ENCODE data around the gene PTP4A2. TPM values are rescaled to one million over a fixed set of nuclear protein-coding genes. Genes with fewer than 3 reads are reported as not detected.

The PTP4A2 gene
- polyA plus RNA-seq, 1 of the 3 experiments (the other 2 are of a cell fraction), result 41.7 TPM

- no peaks in the 10 kb centered on the region for H3F3A ChIP-seq (replicated peaks; ENCODE audit: insufficient read depth)
- no peaks in the 10 kb centered on the region for H4K20me1 ChIP-seq (ENCODE audit: insufficient read depth)
- H2AFZ ChIP-seq (ENCODE audit: low read depth), result no peak overlapping the region
- 75% methylated on average over 1 of the region's 2 CpGs for WGBS (ENCODE audit: low lambda C conversion rate)
- H3K27me3 ChIP-seq (ENCODE audit: insufficient read depth), result no peaks in the 10 kb centered on the region
- ChIA-PET POLR2A (no interaction called here), CTCF (interaction anchor here (1.2 kb wide), 1 partner anchor 16 kb away, joined by 3 read pairs; no protein-coding TSS in a partner anchor)
- no peaks in the 10 kb centered on the region for H3K9me3 ChIP-seq
- H3K4me1 ChIP-seq (ENCODE audit: control insufficient read depth in 1 of 2, insufficient read depth in 2 of 2, low read depth in 1 of 2, low read length in 1 of 2), result no peaks in the 10 kb centered on the region
- no peak for DNase-seq
- no peaks in the 10 kb centered on the region for H3K9me2 ChIP-seq
- H3K36me3 ChIP-seq (replicated peaks in 1 of 2; ENCODE audit: control insufficient read depth in 1 of 2, insufficient read depth in 2 of 2, low read length in 1 of 2), result no peaks in the 10 kb centered on the region
- H3K27ac ChIP-seq (ENCODE audit: low read depth in 2 of 2, low read length in 1 of 2), result no peak overlapping the region
- H3K9ac ChIP-seq, result no peak overlapping the region
- H3K4me3 ChIP-seq (ENCODE audit: low read depth in 2 of 2, low read length in 1 of 2), result no peak overlapping the region
- TF ChIP-seq GATA2 (CRISPR knock-in tag; IDR thresholded peaks at IDR 0.05) (no peak), MXI1 (IDR thresholded peaks at IDR 0.05; ENCODE audit: low read depth, low read length) (no peak), RXRA (IDR thresholded peaks at IDR 0.05; ENCODE audit: borderline replicate concordance, low read depth) (no peak), FOSL2 (IDR thresholded peaks at IDR 0.05; ENCODE audit: borderline replicate concordance, low read depth) (no peak), SIN3A (IDR thresholded peaks at IDR 0.05; ENCODE audit: borderline replicate concordance, low read depth, low read length) (no peak), PBX3 (IDR thresholded peaks at IDR 0.05) (no peak), POLR2AphosphoS5 (IDR thresholded peaks at IDR 0.05; ENCODE audit: low read depth, low read length) (no peak)
- H3K79me2 ChIP-seq (ENCODE audit: insufficient read depth), result no peaks in the 10 kb centered on the region
- no peak overlapping the region for H3K4me2 ChIP-seq
These were observed 78.4 kb downstream of the PTP4A2 start for GRCh38 chr1:31859719-31860118.

GRCh38 chr1:31859044-31859443 is 79.1 kb downstream of the PTP4A2 start:
- TF ChIP-seq EZH2phosphoT487 (IDR thresholded peaks at IDR 0.05; ENCODE audit: borderline replicate concordance, low read depth), result no peak
- TF ChIP-seq GABPA (IDR thresholded peaks at IDR 0.05; ENCODE audit: low read depth), result no peak
- no peak for TF ChIP-seq EP300 (IDR thresholded peaks at IDR 0.05; ENCODE audit: borderline replicate concordance in 1 of 2, low read depth in 1 of 2, low read length in 1 of 2)
- TF ChIP-seq YY1 (IDR thresholded peaks at IDR 0.05; ENCODE audit: low read depth), result no peak
- no peak for TF ChIP-seq CTCF (IDR thresholded peaks at IDR 0.05)
- DNase-seq, result no peak
- Histone ChIP-seq H3K4me1 (ENCODE audit: control insufficient read depth in 1 of 2, insufficient read depth in 2 of 2, low read depth in 1 of 2, low read length in 1 of 2) (no peaks in the 10 kb centered on the region), H3K4me3 (ENCODE audit: low read depth in 2 of 2, low read length in 1 of 2) (no peak overlapping the region), H3K36me3 (replicated peaks in 1 of 2; ENCODE audit: control insufficient read depth in 1 of 2, insufficient read depth in 2 of 2, low read length in 1 of 2) (no peaks in the 10 kb centered on the region), H3K9ac (no peak overlapping the region), H3F3A (replicated peaks; ENCODE audit: insufficient read depth) (no peaks in the 10 kb centered on the region), H3K9me3 (no peaks in the 10 kb centered on the region), H3K9me2 (no peaks in the 10 kb centered on the region), H4K20me1 (ENCODE audit: insufficient read depth) (no peaks in the 10 kb centered on the region), H2AFZ (ENCODE audit: low read depth) (no peak overlapping the region), H3K4me2 (no peak overlapping the region), H3K27me3 (ENCODE audit: insufficient read depth) (no peaks in the 10 kb centered on the region), H3K79me2 (ENCODE audit: insufficient read depth) (no peaks in the 10 kb centered on the region), H3K27ac (ENCODE audit: low read depth in 2 of 2, low read length in 1 of 2) (no peak overlapping the region)
- POLR2A ChIA-PET, result no interaction called here
- WGBS (ENCODE audit: low lambda C conversion rate), result 92% methylated on average over 3 of the region's 3 CpGs
- CTCF ChIA-PET, result interaction anchor here (1.0 to 1.2 kb wide), 2 partner anchors 12 to 17 kb away, joined by 3 to 4 read pairs; no protein-coding TSS in a partner anchor

Data from SK-N-SH (cell line).